Progenitor cell of endocrine pancreas (in vitro differentiated cells): ENCODE data around the gene NDUFS3. TPM values are rescaled to one million over a fixed set of nuclear protein-coding genes. Genes with fewer than 3 reads are reported as not detected.

Source experiments
- DNase-seq: peaks from one replicate; pipeline ENCODE4 v3.0.0; 2021; ENCODE audit warnings: low spot score; ENCODE audit not compliant: unreplicated experiment
- H3K27ac Mint-ChIP-seq: 2 replicates; pipeline ENCODE4 v1.8.0; 2021; ENCODE audit warnings: mild to moderate bottlenecking, moderate library complexity, mixed read lengths
- H3K27me3 Mint-ChIP-seq: 2 replicates; pipeline ENCODE4 v1.8.0; 2021; ENCODE audit warnings: mixed read lengths
- H3K36me3 Mint-ChIP-seq: 2 replicates; pipeline ENCODE4 v1.8.0; 2022; ENCODE audit warnings: mixed read lengths; ENCODE audit not compliant: insufficient read depth
- H3K4me1 Mint-ChIP-seq: 2 replicates; pipeline ENCODE4 v1.8.0; 2021; ENCODE audit warnings: low read depth, mixed read lengths
- H3K4me3 Mint-ChIP-seq: 2 replicates; pipeline ENCODE4 v1.8.0; 2021; ENCODE audit warnings: low read depth, mild to moderate bottlenecking, moderate library complexity, mixed read lengths
- H3K9me3 Mint-ChIP-seq: 2 replicates; pipeline ENCODE4 v1.8.0; 2021; ENCODE audit warnings: low read depth, mixed read lengths
- CTCF ChIP-seq: fragments of 200-600 bp; sonication (generic); IDR thresholded peaks from one replicate; pipeline ENCODE4 v1.5.0; 2021; ENCODE audit warnings: antibody characterized with exemption, mild to moderate bottlenecking; ENCODE audit not compliant: unreplicated experiment
- total RNA-seq: library from RNA; stranded (reverse); gene quantifications from 2 replicates; pipeline ENCODE4 v1.2.1, GENCODE V29; 2021

NDUFS3 gene
- total RNA-seq, 1 donor from 2014 or later: 102 TPM

DNA sequence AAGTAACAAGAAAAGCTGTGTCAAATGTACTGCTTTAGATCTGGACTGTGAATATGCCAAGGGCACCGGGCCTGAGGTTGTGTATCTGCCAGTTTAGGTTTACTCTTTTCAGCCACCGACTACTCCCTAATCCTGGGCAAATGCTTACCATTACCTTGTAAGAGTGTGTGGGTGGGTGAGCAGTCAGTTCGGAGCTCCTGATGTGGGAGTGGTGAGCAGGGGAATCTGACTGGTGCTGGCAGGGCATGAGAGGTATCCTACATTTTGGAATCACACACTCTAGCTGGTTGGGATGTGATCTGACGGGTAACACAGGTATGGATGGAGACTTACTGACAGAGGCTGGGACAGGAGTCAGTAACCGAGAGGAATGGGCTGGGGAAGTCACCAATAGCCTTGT, 5.0 kb downstream of the NDUFS3 start:
- Mint-ChIP-seq H3K27me3 (no peaks in the 10 kb centered on the region), H3K36me3 (peaks cover 12% of the 10 kb centered on the region), H3K27ac (no peak overlapping the region), H3K4me1 (peaks cover 7% of the 10 kb centered on the region), H3K9me3 (no peaks in the 10 kb centered on the region), H3K4me3 (no peak overlapping the region)
- no peak for DNase-seq
- no peak for TF ChIP-seq CTCF

DNA sequence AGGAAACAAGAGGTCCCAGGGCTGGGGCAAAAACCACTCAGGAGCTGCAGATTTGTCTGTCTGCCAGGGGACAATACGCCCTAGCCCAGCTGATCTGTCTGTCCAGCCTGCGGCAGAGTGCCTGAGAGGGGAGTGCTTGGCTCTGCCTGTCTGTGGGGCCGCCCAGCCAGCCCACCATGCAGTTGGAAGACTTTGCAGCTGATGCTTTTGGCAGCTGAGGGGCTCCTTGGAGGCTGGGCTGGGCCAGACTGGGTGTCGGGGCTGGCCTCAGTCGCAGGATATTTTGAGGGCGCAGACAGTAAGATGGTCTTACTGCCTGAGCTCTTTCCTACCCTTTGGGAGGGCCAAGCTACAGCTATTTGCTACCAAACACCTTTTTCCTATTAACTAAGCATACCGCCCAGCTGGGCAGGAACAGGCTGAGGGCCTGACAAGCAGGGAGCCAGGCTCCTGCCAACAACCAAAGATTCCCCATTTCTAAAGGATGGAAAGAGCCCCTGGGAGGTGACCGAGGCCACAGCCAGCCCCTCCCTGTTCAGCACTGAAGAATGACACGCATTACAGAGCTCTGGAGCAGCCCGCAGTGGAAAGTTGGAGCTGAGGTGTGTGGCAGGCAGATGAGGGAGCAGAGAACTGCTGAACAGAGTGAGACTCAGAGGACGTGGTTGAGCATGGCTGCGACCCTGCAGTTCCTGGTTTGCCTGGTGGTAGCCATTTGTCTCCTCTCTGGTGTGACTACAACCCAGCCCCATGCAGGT, 7.4 kb downstream of the NDUFS3 start, which contains the start of gene FAM180B:
TSS of gene FAM180B (plus strand) at position 581 of the 758 bp plus-strand sequence. CDS start at position 672, 91 bp downstream.
- H3K27ac Mint-ChIP-seq: no peak within 1 kb of the TSS
- H3K9me3 Mint-ChIP-seq: no peaks in the 10 kb centered on the region
- peaks cover 12% of the 10 kb centered on the region for H3K36me3 Mint-ChIP-seq

DNA sequence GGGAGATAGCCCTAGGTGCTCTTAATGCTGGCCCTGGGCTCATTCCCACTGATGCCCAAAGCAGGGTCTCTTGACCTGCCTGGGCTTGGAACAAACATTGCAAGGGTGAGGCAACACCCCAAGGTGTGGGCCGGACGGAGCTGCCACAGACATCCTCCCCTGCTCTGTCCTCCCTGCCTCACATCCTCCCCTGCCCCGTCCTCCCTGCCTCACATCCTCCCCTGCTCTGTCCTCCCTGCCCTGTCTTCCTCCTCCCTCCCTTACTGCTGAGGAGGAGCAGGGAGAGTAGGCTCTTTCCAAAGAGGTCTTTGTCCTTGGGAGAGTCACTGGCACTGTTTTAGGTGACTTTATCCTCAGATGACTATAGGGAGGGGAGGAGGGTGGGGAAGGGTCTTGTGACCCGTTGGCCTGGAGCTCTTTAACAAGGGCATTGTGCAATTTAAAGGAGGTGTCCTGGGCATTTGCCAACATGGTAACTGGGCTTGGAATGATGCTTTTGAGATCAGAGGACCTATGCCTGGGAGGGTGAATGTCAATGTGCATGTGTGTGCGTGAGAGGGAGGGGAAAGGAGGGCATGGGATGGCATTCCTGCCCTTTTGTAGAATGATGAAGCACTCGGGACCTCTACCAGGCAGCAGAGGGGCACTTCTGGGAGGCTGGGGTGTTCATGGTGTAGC, 8.3 kb downstream of the NDUFS3 start:
- no peaks in the 10 kb centered on the region for H3K9me3 Mint-ChIP-seq
- no peak for TF ChIP-seq CTCF
- H3K36me3 Mint-ChIP-seq: peaks cover 10% of the 10 kb centered on the region
- H3K4me1 Mint-ChIP-seq: no peaks in the 10 kb centered on the region
- peaks cover 5% of the 10 kb centered on the region for H3K27me3 Mint-ChIP-seq
- DNase-seq: no peak
- H3K4me3 Mint-ChIP-seq: no peak overlapping the region
- H3K27ac Mint-ChIP-seq: no peak overlapping the region

More for the DNA sequence above, 7.4 kb downstream of the NDUFS3 start, which contains the start of gene FAM180B:
- no peak for TF ChIP-seq CTCF
- Mint-ChIP-seq H3K4me3 (no peak within 1 kb of the TSS), H3K4me1 (no peaks in the 10 kb centered on the region), H3K27me3 (no peaks in the 10 kb centered on the region)
- DNase-seq: no peak

GRCh38 chr11:47587723-47588326, 9.0 kb downstream of the NDUFS3 start:
- Mint-ChIP-seq H3K27me3 (peaks cover 12% of the 10 kb centered on the region), H3K4me1 (no peaks in the 10 kb centered on the region), H3K36me3 (peaks cover 7% of the 10 kb centered on the region), H3K27ac (no peak overlapping the region), H3K9me3 (no peaks in the 10 kb centered on the region), H3K4me3 (no peak overlapping the region)
- DNase-seq: no peak
- TF ChIP-seq CTCF: no peak

GRCh38 chr11:47589118-47589517, 10.2 kb downstream of the NDUFS3 start:
- H3K27me3 Mint-ChIP-seq: peaks cover 23% of the 10 kb centered on the region
- TF ChIP-seq CTCF: no peak
- H3K4me1 Mint-ChIP-seq: peaks cover 5% of the 10 kb centered on the region
- H3K9me3 Mint-ChIP-seq: no peaks in the 10 kb centered on the region
- DNase-seq: no peak
- H3K27ac Mint-ChIP-seq: no peak overlapping the region
- no peak overlapping the region for H3K4me3 Mint-ChIP-seq
- H3K36me3 Mint-ChIP-seq: peaks cover 2% of the 10 kb centered on the region
